Peyer's patch (tissue), 4 donors: ENCODE data around the gene GGTLC1.
"Not testable (repeated sequence)": the region's sequence is repeated elsewhere in the genome, so short reads cannot be mapped to it uniquely, and the experiment has no call there.

Experiments
- POLR2A ChIP-seq, 2 donors: fragments of 450-650 bp; IDR thresholded peaks; one replicate each; pipeline ENCODE4 v1.5.1; 2017; ENCODE audit warnings: antibody characterized with exemption in 2 of 2, mild to moderate bottlenecking in 2 of 2, moderate library complexity in 2 of 2
- TF ChIP-seq, protein P1 (sequence below), 6 experiments: fragments of 450-650 bp in 4 of 6; fragments of 200-600 bp in 2 of 6; sonication (generic) in 1 of 6; IDR thresholded peaks; one replicate each; pipeline ENCODE4 v1.5.1; 2017 to 2019; ENCODE audit warnings: antibody characterized with exemption in 6 of 6, mild to moderate bottlenecking in 3 of 6, moderate library complexity in 1 of 6

DNA sequence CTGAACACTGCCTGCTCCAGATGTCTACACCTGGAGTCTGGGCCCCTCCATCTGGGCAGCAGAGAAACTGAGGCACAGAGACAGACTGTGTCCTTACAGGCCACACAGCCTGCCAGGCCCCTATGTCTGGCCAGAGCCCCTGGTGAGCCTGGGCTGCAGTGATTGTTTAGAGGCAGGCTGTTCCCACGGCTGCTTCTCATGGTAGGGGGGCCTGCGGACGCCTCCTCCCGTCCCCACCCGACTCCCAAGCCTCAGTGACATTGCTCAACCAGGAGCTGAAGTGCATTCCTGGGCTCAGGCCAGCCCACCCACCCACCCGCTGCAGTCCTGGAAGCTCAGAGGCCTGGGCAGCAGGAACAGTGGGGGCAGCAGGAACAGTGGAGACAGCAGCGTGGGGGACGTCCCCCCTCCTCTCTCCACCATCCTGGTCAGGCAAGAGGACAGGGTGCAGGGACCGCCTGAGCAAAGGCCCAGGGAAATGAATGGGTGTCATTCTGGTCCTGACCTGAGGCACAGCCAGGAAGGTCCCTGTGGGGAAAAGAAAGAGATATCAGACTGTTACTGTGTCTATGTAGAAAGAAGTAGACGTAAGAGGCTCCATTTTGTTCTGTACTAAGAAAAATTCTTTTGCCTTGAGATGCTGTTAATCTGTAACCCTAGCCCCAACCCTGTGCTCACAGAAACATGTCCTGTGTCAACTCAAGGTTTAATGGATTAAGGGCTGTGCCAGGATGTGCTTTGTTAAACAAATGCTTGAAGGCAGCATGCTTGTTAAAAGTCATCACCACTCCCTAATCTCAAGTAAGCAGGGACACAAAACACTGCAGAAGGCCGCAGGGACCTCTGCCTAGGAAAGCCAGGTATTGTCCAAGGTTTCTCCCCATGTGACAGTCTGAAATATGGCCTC, 6.2 kb downstream of the GGTLC1 start:
- TF ChIP-seq POLR2A (IDR thresholded peaks at IDR 0.05), result not testable (repeated sequence)
- TF ChIP-seq, protein P1, sequence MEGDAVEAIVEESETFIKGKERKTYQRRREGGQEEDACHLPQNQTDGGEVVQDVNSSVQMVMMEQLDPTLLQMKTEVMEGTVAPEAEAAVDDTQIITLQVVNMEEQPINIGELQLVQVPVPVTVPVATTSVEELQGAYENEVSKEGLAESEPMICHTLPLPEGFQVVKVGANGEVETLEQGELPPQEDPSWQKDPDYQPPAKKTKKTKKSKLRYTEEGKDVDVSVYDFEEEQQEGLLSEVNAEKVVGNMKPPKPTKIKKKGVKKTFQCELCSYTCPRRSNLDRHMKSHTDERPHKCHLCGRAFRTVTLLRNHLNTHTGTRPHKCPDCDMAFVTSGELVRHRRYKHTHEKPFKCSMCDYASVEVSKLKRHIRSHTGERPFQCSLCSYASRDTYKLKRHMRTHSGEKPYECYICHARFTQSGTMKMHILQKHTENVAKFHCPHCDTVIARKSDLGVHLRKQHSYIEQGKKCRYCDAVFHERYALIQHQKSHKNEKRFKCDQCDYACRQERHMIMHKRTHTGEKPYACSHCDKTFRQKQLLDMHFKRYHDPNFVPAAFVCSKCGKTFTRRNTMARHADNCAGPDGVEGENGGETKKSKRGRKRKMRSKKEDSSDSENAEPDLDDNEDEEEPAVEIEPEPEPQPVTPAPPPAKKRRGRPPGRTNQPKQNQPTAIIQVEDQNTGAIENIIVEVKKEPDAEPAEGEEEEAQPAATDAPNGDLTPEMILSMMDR (IDR thresholded peaks at IDR 0.05), result not testable (repeated sequence)
